HFFc6 (cell line): ENCODE measurements around the gene DDO. TPM values are rescaled to one million over a fixed set of nuclear protein-coding genes. Genes with fewer than 3 reads are reported as not detected.
A peak's percentile ranks its signal among the peaks of the same experiment; 100 is the strongest.
"Not testable (repeated sequence)": the region's sequence is repeated elsewhere in the genome, so short reads cannot be mapped to it uniquely, and the experiment has no call there.

Source experiments
- DNase-seq: peaks from one replicate; pipeline ENCODE4 v3.0.0-alpha.2; 2018
- H3K27ac Mint-ChIP-seq: 2 replicates; pipeline ENCODE4 v1.8.0; 2020; ENCODE audit warnings: mild to moderate bottlenecking, mixed read lengths
- H3K27me3 Mint-ChIP-seq: 2 replicates; pipeline ENCODE4 v1.8.0; 2021; ENCODE audit warnings: mild to moderate bottlenecking, moderate library complexity, mixed read lengths; ENCODE audit not compliant: insufficient read depth
- H3K36me3 Mint-ChIP-seq: 2 replicates; pipeline ENCODE4 v1.8.0; 2021; ENCODE audit warnings: low read depth, mixed read lengths
- H3K4me1 Mint-ChIP-seq: 2 replicates; pipeline ENCODE4 v1.8.0; 2020; ENCODE audit warnings: low read depth, mixed read lengths
- H3K4me3 Mint-ChIP-seq: 2 replicates; pipeline ENCODE4 v1.8.0; 2020; ENCODE audit warnings: mild to moderate bottlenecking, moderate library complexity, mixed read lengths
- H3K9me3 Mint-ChIP-seq: 2 replicates; pipeline ENCODE4 v1.8.0; 2020; ENCODE audit warnings: mild to moderate bottlenecking, mixed read lengths
- total RNA-seq, 6 experiments: library from RNA; stranded (reverse); fragmentation: NEBNext Ultra II Directional; extraction: Animal tissue kit (Norgen Biotek cat#: 25700); gene quantifications; 2 replicates in 1 of 6; 3 replicates in 5 of 6; pipeline ENCODE4 v1.2.3, GENCODE V29; 2021
- TF ChIP-seq, protein P1 (sequence below): fragments of 200-600 bp; sonication (generic); IDR thresholded peaks from 2 replicates; pipeline ENCODE4 v1.5.0; 2021; ENCODE audit warnings: antibody characterized with exemption, mild to moderate bottlenecking

Gene DDO
- total RNA-seq, 6 experiments from 2014 or later = 0.50 to 1.2 (median 0.98) TPM

DNA sequence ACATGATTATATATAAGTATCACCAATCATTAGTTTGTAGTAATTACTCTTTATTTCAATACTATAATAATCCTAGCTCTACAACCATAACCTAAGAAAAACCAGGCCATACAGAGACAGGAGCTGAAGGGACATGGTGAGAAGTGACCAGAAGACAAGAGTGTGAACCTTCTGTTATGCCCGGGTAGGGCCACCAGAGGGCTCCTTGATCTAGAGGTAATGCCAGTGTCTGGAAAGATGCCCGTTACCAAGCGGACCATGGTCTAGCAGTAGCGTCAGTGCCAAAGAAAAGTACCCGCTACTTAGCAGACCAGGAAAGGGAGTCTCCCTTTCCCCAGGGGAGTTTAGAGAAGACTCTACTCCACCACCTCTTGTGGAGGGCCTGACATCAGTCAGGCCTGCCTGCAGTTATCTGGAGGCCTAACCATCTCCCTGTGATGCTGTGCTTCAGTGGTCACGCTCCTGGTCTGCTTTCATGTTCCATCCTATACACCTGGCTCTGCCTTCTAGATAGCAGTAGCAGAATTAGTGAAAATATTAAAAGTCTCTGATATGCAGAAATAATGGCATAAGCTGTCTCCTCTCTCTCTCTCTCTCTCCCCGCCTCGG lies 42.3 kb upstream of the DDO start:
- H3K36me3 Mint-ChIP-seq, H3K27ac Mint-ChIP-seq, H3K27me3 Mint-ChIP-seq, H3K4me1 Mint-ChIP-seq, H3K4me3 Mint-ChIP-seq: not testable (repeated sequence)
- peak; percentile 5 for DNase-seq
- H3K9me3 Mint-ChIP-seq = peaks cover 14% of the 10 kb centered on the region
- TF ChIP-seq, protein P1, sequence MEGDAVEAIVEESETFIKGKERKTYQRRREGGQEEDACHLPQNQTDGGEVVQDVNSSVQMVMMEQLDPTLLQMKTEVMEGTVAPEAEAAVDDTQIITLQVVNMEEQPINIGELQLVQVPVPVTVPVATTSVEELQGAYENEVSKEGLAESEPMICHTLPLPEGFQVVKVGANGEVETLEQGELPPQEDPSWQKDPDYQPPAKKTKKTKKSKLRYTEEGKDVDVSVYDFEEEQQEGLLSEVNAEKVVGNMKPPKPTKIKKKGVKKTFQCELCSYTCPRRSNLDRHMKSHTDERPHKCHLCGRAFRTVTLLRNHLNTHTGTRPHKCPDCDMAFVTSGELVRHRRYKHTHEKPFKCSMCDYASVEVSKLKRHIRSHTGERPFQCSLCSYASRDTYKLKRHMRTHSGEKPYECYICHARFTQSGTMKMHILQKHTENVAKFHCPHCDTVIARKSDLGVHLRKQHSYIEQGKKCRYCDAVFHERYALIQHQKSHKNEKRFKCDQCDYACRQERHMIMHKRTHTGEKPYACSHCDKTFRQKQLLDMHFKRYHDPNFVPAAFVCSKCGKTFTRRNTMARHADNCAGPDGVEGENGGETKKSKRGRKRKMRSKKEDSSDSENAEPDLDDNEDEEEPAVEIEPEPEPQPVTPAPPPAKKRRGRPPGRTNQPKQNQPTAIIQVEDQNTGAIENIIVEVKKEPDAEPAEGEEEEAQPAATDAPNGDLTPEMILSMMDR = peak; percentile 71

DNA sequence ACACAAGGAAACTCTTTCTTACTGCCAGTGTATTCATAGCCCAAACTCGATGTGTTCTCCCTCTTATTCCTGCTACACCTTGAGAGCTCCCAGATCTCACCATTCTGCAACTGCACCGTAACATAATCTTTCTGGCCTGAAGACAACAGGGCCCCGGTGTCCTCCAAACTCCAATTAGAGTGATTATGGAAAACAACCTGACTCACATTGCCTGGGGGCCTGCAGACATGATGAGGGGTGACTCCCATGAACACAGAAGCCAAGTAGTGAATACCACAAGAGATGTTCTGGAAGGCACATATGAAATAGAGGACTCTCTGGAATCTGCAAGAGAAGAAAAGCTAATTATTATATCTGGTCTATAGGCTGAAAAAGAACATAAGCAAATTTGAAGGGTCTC lies 41.3 kb upstream of the DDO start:
- TF ChIP-seq, protein P1 = no peak
- no peaks in the 10 kb centered on the region for H3K4me1 Mint-ChIP-seq
- H3K9me3 Mint-ChIP-seq = peaks cover 4% of the 10 kb centered on the region
- H3K36me3 Mint-ChIP-seq = peaks cover 2% of the 10 kb centered on the region; the same call in 1 of the 2 replicates
- H3K27ac Mint-ChIP-seq = no peak overlapping the region
- H3K4me3 Mint-ChIP-seq = no peak overlapping the region
- peaks cover 2% of the 10 kb centered on the region; the same call in 1 of the 2 replicates for H3K27me3 Mint-ChIP-seq
- no peak for DNase-seq

DNA sequence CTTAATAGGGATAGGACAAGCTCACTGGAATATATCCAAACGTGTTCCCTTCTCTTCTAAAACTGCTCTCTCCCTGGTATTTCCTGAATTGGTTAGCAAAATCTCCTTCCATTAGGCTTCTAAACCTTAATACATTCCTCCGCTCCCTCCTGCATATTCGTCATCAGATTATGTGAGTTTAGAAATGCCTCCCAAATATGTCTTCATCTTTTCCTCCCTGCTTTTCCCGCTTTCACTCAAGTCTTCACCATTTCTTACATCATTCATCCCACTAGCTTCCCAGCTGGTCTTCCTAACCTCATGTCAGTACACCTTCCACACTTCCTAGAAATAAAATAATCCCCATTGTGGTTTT lies 34.1 kb upstream of the DDO start:
- DNase-seq = no peak
- TF ChIP-seq, protein P1 = no peak
- Mint-ChIP-seq H3K27ac (no peak overlapping the region), H3K27me3 (peaks cover 16% of the 10 kb centered on the region; the same call in 1 of the 2 replicates), H3K4me1 (no peaks in the 10 kb centered on the region), H3K36me3 (no peaks in the 10 kb centered on the region), H3K9me3 (no peaks in the 10 kb centered on the region), H3K4me3 (no peak overlapping the region)

DNA sequence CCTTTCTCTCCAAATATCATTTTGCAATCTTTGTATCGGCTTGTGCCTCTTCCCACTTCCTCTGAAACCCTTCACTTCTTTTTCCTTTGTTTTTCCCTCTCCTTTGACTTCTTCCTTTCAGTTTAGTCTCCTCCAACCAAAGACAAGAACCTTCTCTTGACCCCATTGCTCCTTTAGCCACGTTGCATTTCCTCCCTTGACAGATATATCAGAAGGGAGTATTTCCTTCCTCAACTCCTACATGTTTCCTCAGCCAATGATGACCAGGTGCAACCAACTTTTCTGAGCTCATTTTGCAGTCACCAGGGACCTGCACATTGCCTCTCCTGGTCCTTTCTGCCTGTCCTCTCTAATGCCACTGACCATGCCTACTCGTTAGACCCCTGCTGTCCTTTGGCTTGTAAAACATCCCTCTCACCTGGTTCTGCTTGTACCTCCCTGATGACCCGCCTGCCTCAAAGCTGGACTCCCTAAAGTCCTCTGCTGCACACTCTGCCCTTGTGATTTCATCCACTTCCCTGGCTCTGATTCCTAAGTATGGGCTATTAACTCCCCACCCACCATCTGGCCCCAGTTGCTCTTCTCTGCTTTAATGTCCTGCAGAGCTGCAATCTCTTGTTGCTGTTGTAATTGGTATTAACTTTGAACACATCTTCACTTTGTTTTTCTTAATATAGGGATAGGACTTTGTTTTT lies 33.6 kb upstream of the DDO start:
- H3K4me1 Mint-ChIP-seq = no peaks in the 10 kb centered on the region

DNA sequence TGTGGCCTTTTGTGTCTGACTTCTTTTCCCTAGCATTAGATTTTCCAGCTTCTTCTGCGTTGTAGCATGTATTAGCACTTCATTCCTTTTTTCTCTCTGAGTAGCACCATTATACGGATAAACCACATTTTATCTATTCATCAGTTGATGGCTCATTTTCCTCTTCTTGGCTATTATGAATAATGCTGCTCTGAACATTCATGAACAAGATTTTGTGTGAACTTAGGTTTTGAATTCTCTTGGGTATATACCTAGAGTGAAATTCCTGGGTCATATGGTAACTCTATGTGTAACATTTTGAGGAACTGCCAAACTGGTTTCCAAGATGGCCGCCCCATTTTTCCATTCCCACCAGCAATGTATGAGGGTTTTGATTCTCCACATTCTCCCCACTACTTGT lies 32.4 kb upstream of the DDO start:
- Mint-ChIP-seq H3K27me3 (peaks cover 22% of the 10 kb centered on the region; the same call in 1 of the 2 replicates), H3K27ac (no peak overlapping the region), H3K4me3 (no peak overlapping the region), H3K9me3 (no peaks in the 10 kb centered on the region), H3K4me1 (no peaks in the 10 kb centered on the region), H3K36me3 (no peaks in the 10 kb centered on the region)
- TF ChIP-seq, protein P1 = no peak
- DNase-seq = no peak

More for the DNA sequence above, 33.6 kb upstream of the DDO start:
- Mint-ChIP-seq H3K27me3 (peaks cover 16% of the 10 kb centered on the region; the same call in 1 of the 2 replicates), H3K27ac (no peak overlapping the region), H3K9me3 (no peaks in the 10 kb centered on the region), H3K4me3 (no peak overlapping the region), H3K36me3 (no peaks in the 10 kb centered on the region)
- TF ChIP-seq, protein P1 = no peak
- no peak for DNase-seq
